Measurements from ENCODE around the gene DNPEP.

DNA sequence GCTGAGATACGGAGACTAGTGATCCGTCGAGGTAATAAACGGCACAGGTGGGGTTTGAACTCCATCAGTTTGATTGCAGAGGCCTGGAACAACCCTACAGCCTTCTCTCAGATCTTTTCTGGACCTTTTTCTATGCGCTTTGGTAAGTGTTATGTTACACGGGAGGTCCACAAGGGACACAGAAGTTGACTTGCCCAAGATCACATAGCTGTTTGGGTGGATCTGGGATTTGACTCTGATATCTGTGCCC, 1.1 kb upstream of the DNPEP start:
- TF ChIP-seq RARB (CRISPR knock-in tag; IDR thresholded peaks at IDR 0.05) (no peak), TOX (CRISPR knock-in tag; IDR thresholded peaks at IDR 0.05; ENCODE audit: borderline replicate concordance) (no peak), ARNTL (CRISPR knock-in tag; IDR thresholded peaks at IDR 0.05; ENCODE audit: borderline replicate concordance, low read depth) (no peak), ISL1 (CRISPR knock-in tag; IDR thresholded peaks at IDR 0.05) (no peak), ZNF8 (CRISPR knock-in tag; IDR thresholded peaks at IDR 0.05) (no peak), POU6F1 (CRISPR knock-in tag; IDR thresholded peaks at IDR 0.05; ENCODE audit: borderline replicate concordance, low read depth) (no peak), GLIS3 (CRISPR knock-in tag; IDR thresholded peaks at IDR 0.05) (no peak), ZFP3 (CRISPR knock-in tag; IDR thresholded peaks at IDR 0.05) (no peak), TCF4 (CRISPR knock-in tag; IDR thresholded peaks at IDR 0.05; ENCODE audit: borderline replicate concordance) (no peak)

Measured in SK-N-SH treated with all-trans-retinoic acid at 6 μM for 48 hours (cell line).